Stimulated activated CD8-positive, alpha-beta memory T cell treated with anti-CD3 and anti-CD28 coated beads, Interleukin-4, amount 100 ng/mL, for 24 hours (primary cell): Measurements from ENCODE around the gene DYRK1B.
"Not testable (repeated sequence)": the region's sequence is repeated elsewhere in the genome, so short reads cannot be mapped to it uniquely, and the experiment has no call there.

Source experiments
- DNase-seq: peaks from one replicate; pipeline ENCODE4 v3.0.0-alpha.2; 2020; ENCODE audit warnings: low read depth

DYRK1B gene

GRCh38 chr19:39830406-39830805 lies 3.6 kb downstream of the DYRK1B start:
- DNase-seq = no peak

- no peak for DNase-seq
Observed at GRCh38 chr19:39829702-39830275, 4.2 kb downstream of the DYRK1B start.

GRCh38 chr19:39828654-39829032 lies 5.3 kb downstream of the DYRK1B start:
- DNase-seq = no peak

- DNase-seq = no peak
Observed at GRCh38 chr19:39828015-39828653, 5.8 kb downstream of the DYRK1B start.

- no peak for DNase-seq
Observed at GRCh38 chr19:39827216-39827615, 6.7 kb downstream of the DYRK1B start.

- no peak for DNase-seq
Observed at GRCh38 chr19:39826311-39826945, 7.5 kb downstream of the DYRK1B start.

- DNase-seq = no peak
Observed at GRCh38 chr19:39825531-39826076, 8.4 kb downstream of the DYRK1B start.

- no peak for DNase-seq
Observed at GRCh38 chr19:39825093-39825463, 8.9 kb downstream of the DYRK1B start.

- peak; percentile 75 for DNase-seq
Observed at GRCh38 chr19:39824143-39825092, 9.5 kb downstream of the DYRK1B start.

GRCh38 chr19:39823686-39824085 lies 10.3 kb downstream of the DYRK1B start:
- DNase-seq = no peak

- DNase-seq = no peak
Observed at GRCh38 chr19:39820696-39821095, 13.3 kb downstream of the DYRK1B start.

- DNase-seq = no peak
Observed at GRCh38 chr19:39819786-39820185, 14.2 kb downstream of the DYRK1B start.

- no peak for DNase-seq
Observed at GRCh38 chr19:39818626-39819097, 15.3 kb downstream of the DYRK1B start.

GRCh38 chr19:39817888-39818561 lies 15.9 kb downstream of the DYRK1B start:
- no peak for DNase-seq

- DNase-seq = no peak
Observed at GRCh38 chr19:39816287-39817048, 17.5 kb downstream of the DYRK1B start.

- no peak for DNase-seq
Observed at GRCh38 chr19:39814595-39814994, 19.4 kb downstream of the DYRK1B start.

- DNase-seq = not testable (repeated sequence)
Observed at GRCh38 chr19:39814111-39814510, 19.9 kb downstream of the DYRK1B start.

- DNase-seq = no peak
Observed at GRCh38 chr19:39813264-39813993, 20.5 kb downstream of the DYRK1B start.

- no peak for DNase-seq
Observed at GRCh38 chr19:39811064-39811463, 22.9 kb downstream of the DYRK1B start.

- DNase-seq = no peak
Observed at GRCh38 chr19:39810424-39810823, 23.5 kb downstream of the DYRK1B start.
